ENCODE results near the gene MYZAP. TPM values are rescaled to one million over a fixed set of nuclear protein-coding genes. Genes with fewer than 3 reads are reported as not detected.
A peak's percentile ranks its signal among the peaks of the same experiment; 100 is the strongest.

MYZAP gene
- total and polyA plus RNA-seq, 2 experiments from 2014 or later = 143 to 175 TPM

DNA sequence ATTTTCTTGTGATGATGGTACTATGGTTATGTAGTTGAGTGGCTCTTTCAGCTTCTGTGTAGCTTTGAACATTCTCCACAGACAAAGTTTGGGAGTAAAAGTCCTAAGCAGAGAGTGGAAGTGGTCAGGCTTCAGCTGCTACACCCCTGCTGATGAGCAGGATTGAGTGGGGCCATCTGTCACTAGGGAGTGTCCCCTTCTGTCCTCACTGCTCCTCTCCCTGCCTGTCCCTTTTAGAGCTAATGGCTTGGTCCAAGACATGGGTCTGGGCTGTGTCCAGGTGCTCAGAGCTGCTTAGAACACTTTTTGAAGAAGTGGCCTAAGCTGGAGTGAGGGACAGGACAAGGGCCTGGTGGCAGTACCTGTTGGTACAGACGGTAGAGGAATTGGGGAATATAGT lies 15.1 kb downstream of the MYZAP start:
- TF ChIP-seq, protein P1, sequence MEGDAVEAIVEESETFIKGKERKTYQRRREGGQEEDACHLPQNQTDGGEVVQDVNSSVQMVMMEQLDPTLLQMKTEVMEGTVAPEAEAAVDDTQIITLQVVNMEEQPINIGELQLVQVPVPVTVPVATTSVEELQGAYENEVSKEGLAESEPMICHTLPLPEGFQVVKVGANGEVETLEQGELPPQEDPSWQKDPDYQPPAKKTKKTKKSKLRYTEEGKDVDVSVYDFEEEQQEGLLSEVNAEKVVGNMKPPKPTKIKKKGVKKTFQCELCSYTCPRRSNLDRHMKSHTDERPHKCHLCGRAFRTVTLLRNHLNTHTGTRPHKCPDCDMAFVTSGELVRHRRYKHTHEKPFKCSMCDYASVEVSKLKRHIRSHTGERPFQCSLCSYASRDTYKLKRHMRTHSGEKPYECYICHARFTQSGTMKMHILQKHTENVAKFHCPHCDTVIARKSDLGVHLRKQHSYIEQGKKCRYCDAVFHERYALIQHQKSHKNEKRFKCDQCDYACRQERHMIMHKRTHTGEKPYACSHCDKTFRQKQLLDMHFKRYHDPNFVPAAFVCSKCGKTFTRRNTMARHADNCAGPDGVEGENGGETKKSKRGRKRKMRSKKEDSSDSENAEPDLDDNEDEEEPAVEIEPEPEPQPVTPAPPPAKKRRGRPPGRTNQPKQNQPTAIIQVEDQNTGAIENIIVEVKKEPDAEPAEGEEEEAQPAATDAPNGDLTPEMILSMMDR (IDR thresholded peaks at IDR 0.05; ENCODE audit: low read depth, low read length) = no peak
- H3K4me3 ChIP-seq = no peak overlapping the region
- DNase-seq (ENCODE audit: low read depth in 1 of 2, low spot score in 1 of 2) = no peak
- no peaks in the 10 kb centered on the region for H3K9me3 ChIP-seq (ENCODE audit: low read depth)
- peaks cover 30% of the 10 kb centered on the region for H3K4me1 ChIP-seq (ENCODE audit: low read depth)
- no peak overlapping the region for H3K27ac ChIP-seq
- no peaks in the 10 kb centered on the region for H3K27me3 ChIP-seq
- peaks cover 26% of the 10 kb centered on the region for H3K36me3 ChIP-seq

DNA sequence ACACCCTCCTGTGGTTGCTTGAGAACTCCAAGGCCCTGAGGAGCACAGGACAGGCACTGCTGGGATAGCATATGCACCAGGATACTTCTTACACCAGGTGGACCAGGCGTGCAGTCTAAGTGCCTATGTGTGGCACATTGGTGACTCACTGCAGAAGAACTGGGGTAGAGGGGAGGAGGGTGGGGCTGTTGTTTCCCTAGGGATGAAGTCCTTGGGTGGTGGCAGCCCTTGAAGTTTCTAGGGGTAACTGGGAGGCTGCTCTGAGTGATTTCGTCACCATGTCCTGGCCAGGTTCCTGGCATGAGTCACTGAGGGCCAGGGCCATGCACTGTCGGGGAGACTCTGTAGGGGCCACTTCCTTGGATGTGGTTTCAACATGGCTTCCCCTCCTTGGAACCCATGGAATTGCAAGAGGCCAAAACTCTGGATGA lies 15.9 kb downstream of the MYZAP start:
- DNase-seq (ENCODE audit: low read depth in 1 of 2, low spot score in 1 of 2) = peak in 1 of 2 donors; percentile 57
- Histone ChIP-seq H3K4me3 (no peak overlapping the region), H3K27me3 (no peaks in the 10 kb centered on the region), H3K36me3 (peaks cover 26% of the 10 kb centered on the region), H3K9me3 (ENCODE audit: low read depth) (no peaks in the 10 kb centered on the region), H3K27ac (no peak overlapping the region), H3K4me1 (ENCODE audit: low read depth) (peaks cover 32% of the 10 kb centered on the region)
- TF ChIP-seq, protein P1 (IDR thresholded peaks at IDR 0.05; ENCODE audit: low read depth, low read length) = no peak

DNA sequence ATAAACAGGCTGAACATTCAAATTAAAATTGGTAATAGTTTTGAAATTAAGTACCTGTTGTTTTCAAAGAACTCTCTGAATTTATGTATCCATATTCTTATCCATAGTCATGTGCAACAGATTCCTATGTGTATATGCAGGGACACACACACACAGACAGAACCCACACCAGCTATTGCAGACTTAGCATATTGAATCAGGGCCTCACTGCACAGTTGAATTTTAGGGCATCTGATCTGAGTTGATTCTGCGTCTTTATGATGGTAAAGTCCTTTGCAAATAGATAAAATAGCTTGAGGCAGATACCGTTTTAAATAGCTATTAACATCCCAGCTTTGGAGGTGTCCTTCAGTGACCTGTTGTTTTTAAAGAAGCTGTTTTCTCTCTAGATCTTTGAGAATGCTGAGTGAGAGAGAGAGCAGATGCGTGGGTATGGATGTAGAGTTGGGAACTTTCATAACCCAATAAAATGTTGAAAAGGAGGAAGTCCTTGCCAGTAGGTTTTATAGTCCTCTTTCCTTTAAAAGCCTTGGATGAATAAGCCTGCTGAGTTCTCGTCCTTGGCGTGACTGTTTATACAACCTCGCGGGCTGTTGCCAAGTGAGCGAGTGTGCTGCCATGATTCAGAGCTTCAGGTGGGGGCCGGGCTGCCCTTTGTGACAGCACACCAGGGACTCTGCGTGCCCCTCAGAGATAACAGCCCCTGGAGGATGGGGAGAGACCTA lies 18.3 kb downstream of the MYZAP start:
- peak overlapping the region; percentile 69 for H3K27ac ChIP-seq
- H3K4me1 ChIP-seq (ENCODE audit: low read depth) = peaks cover 28% of the 10 kb centered on the region
- TF ChIP-seq, protein P1 (IDR thresholded peaks at IDR 0.05; ENCODE audit: low read depth, low read length) = no peak
- no peaks in the 10 kb centered on the region for H3K9me3 ChIP-seq (ENCODE audit: low read depth)
- no peaks in the 10 kb centered on the region for H3K27me3 ChIP-seq
- no peak overlapping the region for H3K4me3 ChIP-seq
- peaks cover 14% of the 10 kb centered on the region for H3K36me3 ChIP-seq
- peak in 1 of 2 donors; percentile 31 for DNase-seq (ENCODE audit: low read depth in 1 of 2, low spot score in 1 of 2)

DNA sequence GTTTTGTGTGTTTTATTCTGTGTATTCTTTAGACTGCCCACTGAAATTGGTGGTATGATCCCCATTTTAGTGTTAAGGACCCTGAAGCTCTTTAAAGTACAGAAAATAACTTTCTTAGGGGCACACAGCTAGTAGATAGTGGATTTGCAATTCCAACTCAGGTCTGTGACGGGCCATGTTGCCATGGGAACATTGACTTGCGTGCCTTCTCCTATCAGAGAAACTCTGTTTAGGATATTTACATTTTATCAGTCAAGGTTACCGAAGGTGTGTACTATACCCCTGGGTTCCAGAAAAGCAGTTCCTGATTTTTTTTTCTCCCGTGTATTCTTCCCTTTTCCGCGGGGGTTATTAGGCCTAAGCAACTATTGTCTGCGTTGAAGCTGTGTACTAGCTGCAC lies 19.4 kb downstream of the MYZAP start:
- TF ChIP-seq, protein P1 (IDR thresholded peaks at IDR 0.05; ENCODE audit: low read depth, low read length) = no peak
- Histone ChIP-seq H3K27ac (peak overlapping the region; percentile 69), H3K9me3 (ENCODE audit: low read depth) (no peaks in the 10 kb centered on the region), H3K4me1 (ENCODE audit: low read depth) (peaks cover 37% of the 10 kb centered on the region), H3K4me3 (no peak overlapping the region), H3K27me3 (no peaks in the 10 kb centered on the region), H3K36me3 (peaks cover 5% of the 10 kb centered on the region)
- no peak for DNase-seq (ENCODE audit: low read depth in 1 of 2, low spot score in 1 of 2)

DNA sequence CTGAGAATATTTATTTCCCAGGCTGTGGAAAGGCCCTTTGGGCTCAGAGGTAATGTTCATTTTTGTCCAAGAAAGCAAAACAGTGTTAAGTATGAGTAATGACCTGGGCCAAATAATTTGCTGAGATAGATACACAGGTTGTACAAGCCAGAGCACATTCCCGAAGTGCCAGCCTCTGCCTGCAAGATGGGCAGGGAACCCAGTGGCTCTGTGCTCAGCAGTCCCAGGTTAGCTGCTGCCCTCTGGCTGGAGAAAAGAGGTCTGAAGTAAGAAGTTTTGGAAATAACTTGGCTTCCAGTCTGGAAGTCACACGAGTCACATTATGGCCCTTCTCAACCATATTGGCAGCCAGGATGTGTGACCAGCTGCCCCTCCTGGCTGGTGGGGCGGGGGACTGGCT lies 20.2 kb downstream of the MYZAP start:
- H3K27me3 ChIP-seq = no peaks in the 10 kb centered on the region
- TF ChIP-seq, protein P1 (IDR thresholded peaks at IDR 0.05; ENCODE audit: low read depth, low read length) = peak; percentile 14
- peak overlapping the region; percentile 69 for H3K27ac ChIP-seq
- H3K4me1 ChIP-seq (ENCODE audit: low read depth) = peaks cover 37% of the 10 kb centered on the region
- H3K36me3 ChIP-seq = peaks cover 3% of the 10 kb centered on the region
- H3K4me3 ChIP-seq = no peak overlapping the region
- peak; percentile 19 to 39 for DNase-seq (ENCODE audit: low read depth in 1 of 2, low spot score in 1 of 2)
- no peaks in the 10 kb centered on the region for H3K9me3 ChIP-seq (ENCODE audit: low read depth)

Data from cardiac muscle cell (in vitro differentiated cells and primary cell).